Keratinocyte (primary cell): ENCODE results near the gene MPP1. TPM values are rescaled to one million over a fixed set of nuclear protein-coding genes. Genes with fewer than 3 reads are reported as not detected.

Experiments used
- DNase-seq: peaks from one replicate; pipeline ENCODE4 v3.0.0-alpha.2; 2011; ENCODE audit warnings: low read depth, missing footprints, low spot score
- FAIRE-seq: peaks from 2 replicates; lab custom pipeline; 2011; peaks lifted over from hg19 to GRCh38; lab: Jason Lieb, UNC
- H2AFZ ChIP-seq: 2 replicates; pipeline ENCODE4 v1.6.0; 2012; ENCODE audit warnings: low read length, control low read depth, inconsistent platforms; ENCODE audit not compliant: control insufficient read depth
- H3K27ac ChIP-seq: 2 replicates; pipeline ENCODE4 v1.5.1; 2011; ENCODE audit warnings: low read length; ENCODE audit not compliant: control insufficient read depth, insufficient read depth
- H3K27me3 ChIP-seq: 3 replicates; pipeline ENCODE4 v1.6.0; 2011; ENCODE audit warnings: low read length; ENCODE audit not compliant: control insufficient read depth, insufficient read depth; ENCODE audit errors: extremely low read depth
- H3K36me3 ChIP-seq, 2 experiments: 2 replicates in 1 of 2; 3 replicates in 1 of 2; pipeline ENCODE4 v1.5.1; 2011; ENCODE audit warnings: low read length in 2 of 2, mild to moderate bottlenecking in 1 of 2; ENCODE audit not compliant: control insufficient read depth in 2 of 2, insufficient read depth in 2 of 2; ENCODE audit errors: extremely low read depth in 1 of 2
- H3K4me1 ChIP-seq: 3 replicates; pipeline ENCODE4 v1.5.1; 2011; ENCODE audit warnings: low read length; ENCODE audit not compliant: control insufficient read depth, insufficient read depth; ENCODE audit errors: extremely low read depth
- H3K4me2 ChIP-seq: 3 replicates; pipeline ENCODE4 v1.6.0; 2011; ENCODE audit warnings: low read depth, low read length; ENCODE audit not compliant: control insufficient read depth, insufficient read depth; ENCODE audit errors: extremely low read depth
- H3K4me3 ChIP-seq, 3 experiments: fragments of 200-600 bp in 1 of 3; sonication (generic) in 1 of 3; 2 replicates in 2 of 3; 3 replicates in 1 of 3; pipeline ENCODE4 v1.5.1; 2011 to 2016; ENCODE audit warnings: low read length in 3 of 3, mild to moderate bottlenecking in 3 of 3, control low read depth in 2 of 3, inconsistent platforms in 1 of 3, low read depth in 1 of 3, mixed read lengths in 1 of 3, mixed run types in 1 of 3, moderate library complexity in 1 of 3; ENCODE audit not compliant: control insufficient read depth in 2 of 3, insufficient read depth in 2 of 3; ENCODE audit errors: extremely low read depth in 1 of 3
- H3K79me2 ChIP-seq: 2 replicates; pipeline ENCODE4 v1.6.0; 2012; ENCODE audit warnings: low read length; ENCODE audit not compliant: control insufficient read depth, insufficient read depth
- H3K9ac ChIP-seq: 3 replicates; pipeline ENCODE4 v1.6.0; 2011; ENCODE audit warnings: low read length; ENCODE audit not compliant: control insufficient read depth, insufficient read depth; ENCODE audit errors: extremely low read depth
- H3K9me1 ChIP-seq: 3 replicates; pipeline ENCODE4 v1.6.0; 2011; ENCODE audit warnings: low read length; ENCODE audit not compliant: control insufficient read depth, insufficient read depth; ENCODE audit errors: extremely low read depth
- H3K9me3 ChIP-seq: 2 replicates; pipeline ENCODE4 v1.5.1; 2012; ENCODE audit warnings: low read depth, low read length; ENCODE audit not compliant: control insufficient read depth
- H4K20me1 ChIP-seq: 3 replicates; pipeline ENCODE4 v1.6.0; 2011; ENCODE audit warnings: low read length; ENCODE audit not compliant: control insufficient read depth, insufficient read depth; ENCODE audit errors: extremely low read depth
- EZH2 ChIP-seq: IDR thresholded peaks from one replicate; pipeline ENCODE4 v1.6.1; 2012; ENCODE audit warnings: inconsistent platforms, mild to moderate bottlenecking, low read length, moderate library complexity
- dilution Hi-C: fragments of 300-500 bp; cut with MboI; formaldehyde crosslinking; loops from one replicate; pipeline ENCODE4 v1.7.0; 2020; ENCODE audit warnings: low sequenced_read_pairs; ENCODE audit not compliant: extremely low pct_ligation_motif_present
- polyA plus RNA-seq, 5 experiments: library from polyadenylated mRNA; depleted of rRNA in 3 of 5; stranded (reverse) in 3 of 5; stranded (forward) in 1 of 5; unstranded in 1 of 5; fragments of >200 nt; gene quantifications; 1 replicate in 1 of 5; 2 replicates in 3 of 5; 3 replicates in 1 of 5; pipeline versions ENCODE4 v1.2.1 to v1.2.3, GENCODE V29; 2011 to 2012; ENCODE audit warnings: missing spikeins in 2 of 5, low read depth in 1 of 5, low replicate concordance in 1 of 5
- TF ChIP-seq, protein P1 (sequence below), 3 experiments: IDR thresholded peaks in 1 of 3; conservative IDR thresholded peaks in 1 of 3; optimal IDR thresholded peaks in 1 of 3; 2 replicates in 2 of 3; 3 replicates in 1 of 3; pipeline versions ENCODE3 to v1.5.1; 2011; ENCODE audit warnings: low read length in 3 of 3, mild to moderate bottlenecking in 3 of 3, moderate library complexity in 2 of 3, control low read depth in 1 of 3, inconsistent platforms in 1 of 3; ENCODE audit not compliant: insufficient read depth in 2 of 3; ENCODE audit errors: extremely low read depth in 1 of 3

The MPP1 gene
- polyA plus RNA-seq, 1 donor (not counting 4 experiments of a cell fraction or from before 2014, with no cell fraction given) = 4.9 TPM

- H3K4me1 ChIP-seq = no peaks in the 10 kb centered on the region
- H3K79me2 ChIP-seq = no peaks in the 10 kb centered on the region
- H3K9me1 ChIP-seq = no peaks in the 10 kb centered on the region
- no peak for TF ChIP-seq EZH2
- TF ChIP-seq, protein P1, sequence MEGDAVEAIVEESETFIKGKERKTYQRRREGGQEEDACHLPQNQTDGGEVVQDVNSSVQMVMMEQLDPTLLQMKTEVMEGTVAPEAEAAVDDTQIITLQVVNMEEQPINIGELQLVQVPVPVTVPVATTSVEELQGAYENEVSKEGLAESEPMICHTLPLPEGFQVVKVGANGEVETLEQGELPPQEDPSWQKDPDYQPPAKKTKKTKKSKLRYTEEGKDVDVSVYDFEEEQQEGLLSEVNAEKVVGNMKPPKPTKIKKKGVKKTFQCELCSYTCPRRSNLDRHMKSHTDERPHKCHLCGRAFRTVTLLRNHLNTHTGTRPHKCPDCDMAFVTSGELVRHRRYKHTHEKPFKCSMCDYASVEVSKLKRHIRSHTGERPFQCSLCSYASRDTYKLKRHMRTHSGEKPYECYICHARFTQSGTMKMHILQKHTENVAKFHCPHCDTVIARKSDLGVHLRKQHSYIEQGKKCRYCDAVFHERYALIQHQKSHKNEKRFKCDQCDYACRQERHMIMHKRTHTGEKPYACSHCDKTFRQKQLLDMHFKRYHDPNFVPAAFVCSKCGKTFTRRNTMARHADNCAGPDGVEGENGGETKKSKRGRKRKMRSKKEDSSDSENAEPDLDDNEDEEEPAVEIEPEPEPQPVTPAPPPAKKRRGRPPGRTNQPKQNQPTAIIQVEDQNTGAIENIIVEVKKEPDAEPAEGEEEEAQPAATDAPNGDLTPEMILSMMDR (optimal IDR thresholded peaks at IDR 0.05 in 1 of 3, IDR thresholded peaks at IDR 0.05 in 1 of 3, conservative IDR thresholded peaks at IDR 0.05 in 1 of 3; ENCODE audit: extremely low read depth in 1 of 3, insufficient read depth in 2 of 3, low read length in 3 of 3) = no peak
- DNase-seq (no peak), FAIRE-seq (no peak)
- H3K36me3 ChIP-seq = no peaks in the 10 kb centered on the region
- H3K9me3 ChIP-seq = no peaks in the 10 kb centered on the region
- H3K4me3 ChIP-seq = no peak overlapping the region
- dilution Hi-C loops = no loop called here
- H3K27ac ChIP-seq = no peak overlapping the region
- no peaks in the 10 kb centered on the region for H3K27me3 ChIP-seq
- no peaks in the 10 kb centered on the region for H4K20me1 ChIP-seq
- no peak overlapping the region for H3K4me2 ChIP-seq
- no peak overlapping the region for H2AFZ ChIP-seq
- H3K9ac ChIP-seq = no peak overlapping the region
These were observed 8.3 kb downstream of the MPP1 start for GRCh38 chrX:154797006-154797405.

DNA sequence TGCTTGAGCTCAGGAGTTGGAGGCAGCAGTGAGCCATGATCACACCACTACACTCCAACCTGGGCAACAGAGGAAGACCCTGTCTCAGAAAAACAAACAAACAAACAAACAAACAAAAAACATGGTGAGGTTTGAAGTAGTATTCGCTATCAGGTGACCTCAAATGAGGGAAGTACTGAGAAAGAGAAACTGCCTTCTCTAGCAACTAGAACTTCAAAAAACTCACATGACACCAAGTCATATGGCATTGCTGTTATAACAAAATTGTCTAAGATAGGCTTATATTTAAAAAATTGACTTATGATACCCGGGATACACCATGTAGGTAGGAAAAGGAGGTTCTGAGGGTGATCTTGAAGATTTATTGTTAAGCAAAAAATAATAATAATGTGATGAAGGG, 10.3 kb downstream of the MPP1 start:
- dilution Hi-C loops = no loop called here
- no peak overlapping the region for H3K27ac ChIP-seq
- no peaks in the 10 kb centered on the region for H3K4me1 ChIP-seq
- H3K27me3 ChIP-seq = no peaks in the 10 kb centered on the region
- no peak overlapping the region for H2AFZ ChIP-seq
- no peaks in the 10 kb centered on the region for H3K36me3 ChIP-seq
- H3K9me3 ChIP-seq = no peaks in the 10 kb centered on the region
- no peaks in the 10 kb centered on the region for H3K9me1 ChIP-seq
- no peak overlapping the region for H3K9ac ChIP-seq
- H3K4me2 ChIP-seq = no peak overlapping the region
- DNase-seq (no peak), FAIRE-seq (no peak)
- H3K79me2 ChIP-seq = no peaks in the 10 kb centered on the region
- H4K20me1 ChIP-seq = no peaks in the 10 kb centered on the region
- no peak overlapping the region for H3K4me3 ChIP-seq
- TF ChIP-seq, protein P1 (optimal IDR thresholded peaks at IDR 0.05 in 1 of 3, IDR thresholded peaks at IDR 0.05 in 1 of 3, conservative IDR thresholded peaks at IDR 0.05 in 1 of 3; ENCODE audit: extremely low read depth in 1 of 3, insufficient read depth in 2 of 3, low read length in 3 of 3) = no peak
- no peak for TF ChIP-seq EZH2
